HG02610 (cell line): Measurements from ENCODE around the gene ALDH4A1.
"Not testable (repeated sequence)": the region's sequence is repeated elsewhere in the genome, so short reads cannot be mapped to it uniquely, and the experiment has no call there.

Experiments used
- ATAC-seq: cut with Tn5 transposase; IDR thresholded peaks from one replicate; pipeline ENCODE4 v1.9.1; 2021; ENCODE audit warnings: mild to moderate bottlenecking, moderate library complexity; ENCODE audit not compliant: unreplicated experiment

The ALDH4A1 gene

DNA sequence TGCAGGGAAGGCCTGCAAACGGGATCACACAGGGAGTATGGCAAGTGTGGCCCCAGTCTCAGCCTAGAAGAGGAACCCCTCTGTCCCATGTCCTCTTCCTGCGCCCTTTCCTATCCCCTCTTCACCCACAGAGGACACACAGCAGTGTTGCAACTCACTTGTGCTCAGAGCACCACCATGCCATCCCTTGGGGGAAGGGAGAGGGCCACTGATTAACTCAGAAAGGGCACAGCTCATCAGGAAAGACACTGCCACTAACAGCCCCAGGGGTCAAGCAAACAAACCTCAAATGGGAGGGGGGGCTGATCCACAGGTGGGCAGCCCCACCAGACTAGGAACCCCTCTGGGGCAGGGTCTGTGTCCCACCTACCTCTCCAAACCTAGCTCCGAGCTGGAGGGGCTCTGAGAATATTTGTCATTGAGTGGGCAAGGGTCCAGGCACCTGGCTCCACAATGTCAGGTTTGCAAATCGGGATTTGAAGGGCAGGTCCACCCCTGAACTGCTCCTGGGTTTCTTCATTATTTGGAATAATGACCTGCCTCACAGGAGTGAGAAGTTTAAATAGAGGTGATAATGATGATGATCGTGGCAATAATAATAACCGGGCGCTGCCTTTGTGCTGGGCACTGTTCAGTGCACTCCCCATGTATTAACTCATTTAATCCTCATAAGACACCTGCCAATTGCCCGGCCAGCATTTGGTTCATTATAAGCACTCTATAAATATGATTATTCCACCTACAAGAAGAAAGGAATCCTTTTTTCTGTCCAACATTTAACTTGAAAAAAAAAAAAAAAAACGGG lies 1.0 kb downstream of the ALDH4A1 start:
- no peak for ATAC-seq

DNA sequence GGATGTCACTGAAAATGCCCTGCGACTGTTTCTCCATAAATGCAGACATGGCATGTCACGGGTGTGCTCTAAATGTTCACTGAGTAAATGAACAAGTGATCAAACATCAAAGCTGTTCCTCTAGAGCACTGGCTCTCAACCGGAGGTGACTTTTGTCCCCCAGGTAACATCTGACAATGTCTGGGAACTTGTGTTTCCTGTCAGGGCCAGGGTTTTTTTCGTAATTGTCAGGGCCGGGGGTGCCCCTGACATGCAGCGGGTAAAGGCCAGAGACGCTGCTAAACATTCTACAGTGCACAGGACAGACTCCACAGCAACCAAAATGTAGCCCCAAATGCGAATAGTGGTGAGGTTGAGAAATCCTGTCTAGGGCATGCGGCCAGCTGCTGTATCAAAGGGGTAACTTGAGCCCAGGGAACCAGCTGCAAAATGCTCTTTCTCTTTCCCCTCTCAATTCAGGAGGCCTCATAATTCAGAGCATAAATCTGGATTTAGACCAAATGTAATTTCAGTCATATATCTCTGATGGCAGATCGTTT lies 2.0 kb downstream of the ALDH4A1 start:
- ATAC-seq: no peak

DNA sequence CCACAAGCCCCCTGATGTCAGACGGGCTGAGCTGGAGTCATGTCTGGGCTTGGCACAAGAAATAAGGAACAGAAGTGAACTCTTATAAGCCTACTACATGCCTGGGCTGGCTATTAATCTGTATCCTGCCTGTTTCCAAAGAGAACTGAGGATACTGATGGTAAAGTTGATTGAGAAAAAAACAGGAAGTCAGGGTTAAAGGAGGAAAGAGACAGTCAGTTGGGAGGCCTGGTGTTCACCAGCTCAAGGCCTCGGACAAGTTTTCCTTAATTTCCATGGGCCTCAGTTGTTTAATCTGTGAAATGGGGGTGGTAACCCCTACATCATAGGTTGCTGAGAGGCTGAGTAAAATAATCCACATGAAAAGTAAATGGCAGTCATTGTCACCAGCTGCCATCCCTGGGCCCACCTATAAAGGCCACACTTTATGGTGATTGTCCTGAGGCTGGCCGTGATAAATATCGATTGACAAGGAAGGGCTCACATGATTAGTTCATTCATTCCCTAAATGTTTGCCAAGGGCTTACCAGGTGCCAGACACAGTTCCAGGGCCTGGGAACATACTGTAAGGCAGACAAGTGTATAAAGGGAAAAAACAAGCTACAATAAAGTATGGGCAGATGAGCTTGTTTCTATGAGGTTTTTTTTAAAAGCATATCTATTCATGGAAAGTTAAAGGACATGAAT lies 2.8 kb downstream of the ALDH4A1 start:
- ATAC-seq: no peak

DNA sequence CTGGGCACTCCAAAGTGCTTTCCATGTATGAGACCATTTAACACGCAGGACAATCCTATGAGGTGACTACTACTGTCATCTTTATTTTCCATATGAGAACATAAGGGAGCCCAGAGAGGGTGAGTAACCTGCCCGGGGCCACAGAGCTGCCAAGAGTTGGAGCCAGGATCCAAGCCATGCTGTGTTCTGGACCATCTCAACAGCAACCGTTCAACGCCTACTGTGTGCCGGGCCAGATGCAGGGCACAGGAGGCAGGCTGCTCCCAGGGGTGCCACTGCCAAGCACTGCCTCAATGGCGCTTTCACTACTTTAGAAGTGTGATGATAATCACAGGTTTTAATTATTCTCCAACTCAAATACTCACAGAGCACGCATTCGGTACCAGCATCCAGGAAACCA lies 3.8 kb downstream of the ALDH4A1 start:
- ATAC-seq: no peak

GRCh38 chr1:18895317-18895716 lies 7.0 kb downstream of the ALDH4A1 start:
- ATAC-seq: no peak

GRCh38 chr1:18893120-18893519 lies 9.2 kb downstream of the ALDH4A1 start:
- ATAC-seq: no peak

- ATAC-seq: not testable (repeated sequence)
Observed at GRCh38 chr1:18891858-18892257, 10.5 kb downstream of the ALDH4A1 start.

DNA sequence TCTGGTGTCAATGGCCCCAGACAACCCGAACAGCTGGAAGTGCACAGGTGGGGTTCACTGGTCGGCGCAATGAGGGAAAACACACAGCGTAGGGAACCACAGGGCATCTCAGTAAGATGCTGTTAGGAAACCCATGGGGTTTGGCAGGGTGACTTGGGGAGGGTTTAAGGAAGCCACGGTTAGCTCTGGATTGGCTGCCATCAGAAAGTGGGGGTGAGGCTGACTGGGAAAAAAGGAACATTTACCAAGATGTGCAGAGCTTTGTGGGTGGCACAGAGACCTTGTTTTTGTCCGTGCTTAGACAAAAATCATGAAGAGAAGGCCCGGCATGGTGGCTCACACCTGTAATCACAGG lies 11.0 kb downstream of the ALDH4A1 start:
- ATAC-seq: no peak

- ATAC-seq: no peak
Observed at GRCh38 chr1:18890706-18891425, 11.5 kb downstream of the ALDH4A1 start.

DNA sequence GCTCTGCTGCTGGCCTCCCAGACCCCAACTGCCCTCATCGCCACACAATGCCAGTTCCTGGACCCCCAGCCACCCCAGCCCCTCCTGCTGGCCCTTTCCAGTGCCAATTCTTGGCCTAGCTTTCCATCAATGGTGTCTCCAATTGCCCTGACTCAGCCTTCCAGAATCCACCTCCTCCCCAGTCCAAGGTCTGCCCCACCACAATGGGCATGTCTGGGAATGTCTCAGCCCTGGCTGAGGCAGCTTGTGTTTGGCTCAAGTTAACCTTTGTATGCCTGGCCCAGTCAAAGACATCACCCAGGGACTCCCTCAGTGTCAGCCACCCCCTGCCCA lies 16.4 kb downstream of the ALDH4A1 start:
- no peak for ATAC-seq

GRCh38 chr1:18885311-18886002 lies 16.9 kb downstream of the ALDH4A1 start:
- no peak for ATAC-seq

DNA sequence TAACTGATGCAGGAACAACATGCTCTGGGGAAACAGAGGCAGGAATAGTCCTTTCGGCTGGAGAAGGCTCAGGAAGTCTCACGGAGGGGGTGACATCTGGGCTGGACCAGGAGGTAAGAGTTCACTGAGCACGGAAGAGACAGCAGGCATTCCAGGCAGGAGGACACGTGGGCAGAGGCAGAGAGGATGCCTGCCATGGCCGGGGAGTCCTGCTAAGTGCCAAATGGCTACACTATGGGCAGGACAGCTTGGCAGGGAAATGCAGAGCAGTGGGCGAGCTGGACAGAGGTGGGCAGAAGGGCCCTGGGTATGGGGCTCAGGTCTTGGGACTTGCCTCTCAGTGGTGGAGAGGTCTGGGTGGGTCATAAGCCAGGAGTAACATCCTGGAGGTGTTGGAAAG lies 17.6 kb downstream of the ALDH4A1 start:
- no peak for ATAC-seq

GRCh38 chr1:18884419-18884717 lies 18.0 kb downstream of the ALDH4A1 start:
- ATAC-seq: no peak

DNA sequence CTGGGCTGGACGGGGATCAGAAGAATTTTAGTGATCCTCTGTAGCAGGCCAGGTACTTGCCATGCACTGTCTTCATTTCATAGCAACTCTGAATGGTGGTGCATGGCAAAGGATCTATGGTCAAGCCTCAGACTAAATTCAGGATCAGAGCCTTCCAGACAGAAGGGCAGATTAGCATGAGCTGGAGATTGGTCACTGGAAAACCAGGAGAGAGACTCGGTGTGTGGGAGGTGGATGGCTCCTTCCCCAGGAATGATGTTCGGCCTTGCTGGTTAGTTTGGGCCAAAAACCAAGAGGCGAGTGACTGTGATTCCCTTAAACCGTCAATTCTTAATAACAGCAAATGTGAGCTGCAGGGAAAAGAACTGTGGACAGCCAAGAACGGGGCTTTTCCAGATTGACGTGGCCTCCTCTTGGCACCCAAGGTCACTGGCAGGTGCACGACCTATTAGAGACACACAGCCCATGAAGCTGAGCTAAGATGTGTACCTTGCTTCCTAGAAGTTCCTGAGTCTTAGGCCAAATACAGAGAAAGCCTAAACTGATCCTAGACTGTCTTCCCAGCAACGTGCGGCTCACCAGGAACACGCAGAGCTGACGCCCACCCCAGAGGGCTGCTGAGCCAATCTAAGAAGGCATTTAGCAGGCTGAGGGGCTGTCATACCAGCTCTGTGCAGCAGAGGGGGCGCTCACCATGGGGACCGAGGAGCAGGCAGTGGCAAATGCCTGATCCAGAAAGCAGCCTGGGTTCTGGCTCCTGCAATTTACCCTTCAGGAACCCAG lies 18.5 kb downstream of the ALDH4A1 start:
- ATAC-seq: no peak

- no peak for ATAC-seq
Observed at GRCh38 chr1:18883079-18883478, 19.3 kb downstream of the ALDH4A1 start.

DNA sequence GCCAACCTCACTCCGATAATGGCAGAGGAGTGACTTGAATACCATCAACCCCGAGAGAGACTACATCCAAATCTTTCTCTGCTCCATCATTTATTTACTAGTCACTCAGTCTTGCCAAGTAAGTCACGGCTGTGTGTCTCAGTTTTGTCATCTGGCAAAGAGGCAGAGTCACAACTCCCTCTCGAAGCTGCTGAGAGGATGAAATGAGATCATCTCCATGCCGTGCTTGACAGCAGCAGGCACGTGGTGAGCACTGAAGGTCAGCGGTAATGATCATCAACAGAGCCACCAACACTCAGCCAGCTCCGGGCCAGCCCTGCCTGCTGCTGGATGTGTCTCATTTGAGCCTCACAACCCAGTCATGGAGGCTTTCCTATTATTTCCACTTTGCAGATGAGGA lies 19.9 kb downstream of the ALDH4A1 start:
- no peak for ATAC-seq

DNA sequence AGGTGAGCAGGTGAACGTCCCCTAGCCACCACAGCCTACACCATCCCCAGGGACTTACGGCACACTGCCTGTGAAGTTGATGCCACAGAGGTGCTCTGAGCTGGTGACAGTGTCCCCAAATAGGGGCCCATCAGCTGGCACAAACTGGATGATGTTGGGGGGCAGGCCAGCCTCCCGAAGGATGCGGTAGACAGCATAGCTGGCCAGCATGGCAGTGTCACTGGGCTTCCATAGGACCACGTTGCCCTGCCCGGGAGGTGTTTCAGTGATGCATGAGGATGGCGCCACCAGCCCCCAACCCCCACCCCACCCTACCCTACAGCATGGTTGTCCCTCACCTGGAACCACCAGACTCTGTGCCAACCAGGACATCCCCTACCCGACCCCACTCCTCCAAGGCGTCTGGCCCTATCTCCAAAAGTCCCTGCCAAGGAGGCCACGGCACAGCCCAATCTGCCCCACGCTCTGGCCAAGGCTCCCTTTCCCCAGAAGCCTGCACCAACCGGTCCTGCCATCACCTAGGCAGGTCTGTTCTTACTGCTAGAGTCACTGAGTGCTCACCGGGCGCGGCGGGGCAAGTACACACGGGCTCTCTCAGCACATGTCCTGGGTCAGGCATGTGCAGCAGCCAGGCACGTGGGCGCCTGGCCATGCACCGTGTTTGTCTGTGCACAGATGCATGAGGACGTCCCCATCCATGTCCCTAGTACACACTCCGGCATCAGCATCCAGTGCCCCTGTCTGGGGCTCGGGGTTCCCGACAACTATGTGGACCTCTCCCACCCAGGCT lies 20.5 kb downstream of the ALDH4A1 start:
- ATAC-seq: no peak

GRCh38 chr1:18881164-18881563 lies 21.2 kb downstream of the ALDH4A1 start:
- ATAC-seq: no peak

DNA sequence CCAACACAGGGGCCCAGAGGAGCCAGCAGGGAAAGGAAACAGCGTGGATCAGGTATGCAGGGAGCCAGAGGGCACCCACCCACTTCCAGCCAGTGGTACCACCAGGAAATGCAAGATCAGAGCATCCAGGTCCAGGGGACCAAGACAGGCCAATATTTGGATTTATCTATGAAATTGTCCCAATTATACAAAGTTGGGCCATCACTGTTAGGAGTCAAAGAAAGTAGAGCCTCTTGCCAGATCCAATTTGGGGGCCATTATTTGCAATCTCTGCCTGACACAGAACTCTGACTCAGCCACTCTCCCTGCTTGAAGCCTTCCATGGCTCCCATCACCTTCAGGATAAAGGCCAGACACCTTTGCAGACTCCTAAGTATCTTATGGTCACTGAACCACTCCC lies 21.8 kb downstream of the ALDH4A1 start:
- ATAC-seq: no peak

GRCh38 chr1:18879791-18880309 lies 22.5 kb downstream of the ALDH4A1 start:
- ATAC-seq: no peak
